Inferior parietal cortex (tissue), 1 donor: Measurements from ENCODE around the gene TMEM242.

Experiments
- DNase-seq: peaks from one replicate; pipeline ENCODE4 v3.0.0-alpha.2; 2016; ENCODE audit errors: extremely low spot score

Gene TMEM242

GRCh38 chr6:157270916-157271315, 52.4 kb downstream of the TMEM242 start:
- no peak for DNase-seq

- DNase-seq = no peak
Measured at GRCh38 chr6:157270308-157270707, 53.0 kb downstream of the TMEM242 start.

- DNase-seq = no peak
Measured at GRCh38 chr6:157269261-157269794, 54.0 kb downstream of the TMEM242 start.

GRCh38 chr6:157268835-157269234, 54.5 kb downstream of the TMEM242 start:
- no peak for DNase-seq

GRCh38 chr6:157268396-157268795, 54.9 kb downstream of the TMEM242 start:
- DNase-seq = no peak

- DNase-seq = no peak
Measured at GRCh38 chr6:157267654-157268053, 55.7 kb downstream of the TMEM242 start.

GRCh38 chr6:157267109-157267611, 56.2 kb downstream of the TMEM242 start:
- no peak for DNase-seq

GRCh38 chr6:157266274-157267101, 56.8 kb downstream of the TMEM242 start:
- DNase-seq = no peak

- no peak for DNase-seq
Measured at GRCh38 chr6:157265635-157266034, 57.7 kb downstream of the TMEM242 start.

GRCh38 chr6:157265186-157265585, 58.1 kb downstream of the TMEM242 start:
- DNase-seq = no peak

GRCh38 chr6:157264701-157265100, 58.6 kb downstream of the TMEM242 start:
- no peak for DNase-seq

- no peak for DNase-seq
Measured at GRCh38 chr6:157263881-157264397, 59.4 kb downstream of the TMEM242 start.

GRCh38 chr6:157263146-157263545, 60.2 kb downstream of the TMEM242 start:
- no peak for DNase-seq

GRCh38 chr6:157261606-157262005, 61.7 kb downstream of the TMEM242 start:
- no peak for DNase-seq

GRCh38 chr6:157260735-157261410, 62.4 kb downstream of the TMEM242 start:
- no peak for DNase-seq

- no peak for DNase-seq
Measured at GRCh38 chr6:157259443-157259842, 63.9 kb downstream of the TMEM242 start.

GRCh38 chr6:157258878-157259277, 64.4 kb downstream of the TMEM242 start:
- no peak for DNase-seq

GRCh38 chr6:157255079-157255478, 68.2 kb downstream of the TMEM242 start:
- DNase-seq = no peak

GRCh38 chr6:157254538-157254937, 68.8 kb downstream of the TMEM242 start:
- no peak for DNase-seq

- DNase-seq = no peak
Measured at GRCh38 chr6:157253699-157254098, 69.6 kb downstream of the TMEM242 start.

GRCh38 chr6:157253017-157253416, 70.3 kb downstream of the TMEM242 start:
- no peak for DNase-seq

GRCh38 chr6:157251586-157252247, 71.6 kb downstream of the TMEM242 start:
- no peak for DNase-seq
